ENCODE results near the gene METTL22.

METTL22 gene

GRCh38 chr16:8676737-8677375, 55.4 kb downstream of the METTL22 start:
- DNase-seq: no peak
- in situ Hi-C loops (cut with HindIII; ENCODE audit: low pct_ligation_motif_present, low pct_unique_long_range_greater_than_20kb, low sequenced_read_pairs): no loop called here

DNA sequence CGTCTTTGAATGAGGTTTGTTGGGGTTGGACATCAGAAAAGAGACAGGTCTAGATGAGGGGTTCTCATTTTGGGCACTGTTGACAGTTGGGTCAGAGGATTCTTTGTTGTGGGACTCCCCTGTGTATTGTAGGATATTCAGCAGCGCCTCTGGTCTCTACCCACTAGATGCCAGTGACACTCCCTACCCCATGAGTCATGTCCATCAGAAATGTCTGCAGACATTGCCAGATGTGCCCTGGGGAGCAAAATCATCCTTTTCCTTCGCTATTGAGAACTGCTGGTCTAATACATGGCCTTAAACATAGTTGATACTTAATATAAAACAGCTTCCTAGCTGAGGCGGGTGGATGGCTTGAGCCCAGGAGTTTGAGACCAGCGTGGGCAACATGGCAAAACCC, 56.0 kb downstream of the METTL22 start:
- no peak for DNase-seq
- in situ Hi-C loops (cut with HindIII; ENCODE audit: low pct_ligation_motif_present, low pct_unique_long_range_greater_than_20kb, low sequenced_read_pairs): no loop called here

DNA sequence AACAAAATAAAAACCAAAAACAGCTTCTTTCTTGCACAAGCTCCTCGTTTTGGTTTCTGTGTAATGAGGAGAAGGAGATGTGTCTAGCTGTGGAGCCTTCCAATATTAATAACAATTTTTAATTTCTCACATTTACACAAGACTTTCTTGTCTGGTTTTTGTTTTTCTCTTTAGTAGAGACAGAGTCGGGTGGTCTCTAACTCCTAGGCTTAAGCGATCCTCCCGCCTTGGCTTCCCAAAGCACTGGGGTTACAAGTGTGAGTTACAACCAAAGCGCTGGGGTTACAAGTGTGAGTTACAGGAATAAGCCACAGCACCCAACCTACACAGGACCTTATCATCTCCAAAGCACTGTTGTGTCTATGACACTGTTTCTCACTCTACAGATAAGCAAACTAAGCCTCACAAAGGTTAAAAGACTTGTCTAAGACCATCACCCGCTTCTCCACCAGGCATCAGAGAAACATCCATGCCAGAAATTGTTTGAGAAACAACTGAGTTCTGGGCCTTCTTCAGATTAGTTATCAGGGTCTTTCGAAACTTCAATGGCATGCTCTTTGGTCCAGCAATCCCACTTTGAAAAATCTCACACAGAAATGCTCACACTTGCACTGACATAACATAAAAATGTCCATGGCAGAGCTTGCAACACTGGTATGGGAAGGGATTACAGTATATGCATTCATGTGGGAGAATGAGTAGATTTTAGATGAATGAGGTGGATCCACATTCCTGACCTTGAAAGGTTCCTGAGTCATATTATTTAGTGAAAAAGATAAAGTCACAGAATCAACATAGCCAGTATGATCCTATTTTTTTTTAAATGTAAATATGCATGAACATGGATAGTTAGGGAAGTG, 56.8 kb downstream of the METTL22 start:
- DNase-seq: no peak
- in situ Hi-C loops (cut with HindIII; ENCODE audit: low pct_ligation_motif_present, low pct_unique_long_range_greater_than_20kb, low sequenced_read_pairs): no loop called here

DNA sequence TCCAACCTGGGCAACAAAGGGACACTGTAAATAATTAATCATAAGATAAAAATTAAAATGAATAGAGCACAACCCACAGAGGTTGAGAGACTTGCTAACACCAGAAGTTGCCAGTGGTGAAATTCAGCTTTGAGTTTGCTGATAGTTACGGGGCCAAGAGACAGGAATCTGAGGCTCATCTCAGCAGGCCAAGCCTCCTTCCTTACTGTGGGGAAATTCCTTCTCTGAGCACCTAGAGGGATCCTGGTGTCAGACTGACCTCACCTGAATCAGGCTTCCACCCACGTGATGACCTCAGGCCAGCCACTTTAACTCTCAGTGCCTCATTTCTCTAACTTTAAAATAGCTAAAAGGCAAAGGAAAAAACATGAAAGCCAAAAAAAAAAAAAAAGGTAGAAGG, 57.7 kb downstream of the METTL22 start:
- no peak for DNase-seq
- in situ Hi-C loops (cut with HindIII; ENCODE audit: low pct_ligation_motif_present, low pct_unique_long_range_greater_than_20kb, low sequenced_read_pairs): no loop called here

GRCh38 chr16:8682551-8683259, 61.2 kb downstream of the METTL22 start:
- in situ Hi-C loops (cut with HindIII; ENCODE audit: low pct_ligation_motif_present, low pct_unique_long_range_greater_than_20kb, low sequenced_read_pairs): no loop called here
- DNase-seq: no peak

- DNase-seq: no peak
- in situ Hi-C loops (cut with HindIII; ENCODE audit: low pct_ligation_motif_present, low pct_unique_long_range_greater_than_20kb, low sequenced_read_pairs): no loop called here
Observed at GRCh38 chr16:8683640-8684039, 62.1 kb downstream of the METTL22 start.

DNA sequence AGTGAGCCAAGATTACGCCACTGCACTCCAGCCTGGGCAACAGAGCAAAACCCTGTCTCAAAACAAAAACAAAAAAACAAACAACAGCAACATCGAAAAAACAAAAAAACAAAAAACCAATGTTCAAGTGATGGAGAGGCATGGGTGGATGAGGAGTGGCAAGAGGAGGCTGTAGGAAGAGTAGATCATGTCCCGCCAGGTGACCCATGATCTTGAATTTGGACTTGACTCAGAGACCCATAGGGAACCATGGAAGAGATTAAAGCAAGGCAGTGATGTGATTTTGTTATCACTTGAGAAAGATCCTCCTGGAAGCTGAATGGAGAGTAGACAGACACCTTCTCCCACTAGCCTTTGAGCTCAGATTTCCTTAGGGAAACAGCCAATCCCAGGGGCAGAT, 64.1 kb downstream of the METTL22 start:
- in situ Hi-C loops (cut with HindIII; ENCODE audit: low pct_ligation_motif_present, low pct_unique_long_range_greater_than_20kb, low sequenced_read_pairs): no loop called here

GRCh38 chr16:8686031-8686621, 64.6 kb downstream of the METTL22 start:
- no peak for DNase-seq
- in situ Hi-C loops (cut with HindIII; ENCODE audit: low pct_ligation_motif_present, low pct_unique_long_range_greater_than_20kb, low sequenced_read_pairs): no loop called here

More for the DNA sequence above, 64.1 kb downstream of the METTL22 start:
- no peak for DNase-seq

DNA sequence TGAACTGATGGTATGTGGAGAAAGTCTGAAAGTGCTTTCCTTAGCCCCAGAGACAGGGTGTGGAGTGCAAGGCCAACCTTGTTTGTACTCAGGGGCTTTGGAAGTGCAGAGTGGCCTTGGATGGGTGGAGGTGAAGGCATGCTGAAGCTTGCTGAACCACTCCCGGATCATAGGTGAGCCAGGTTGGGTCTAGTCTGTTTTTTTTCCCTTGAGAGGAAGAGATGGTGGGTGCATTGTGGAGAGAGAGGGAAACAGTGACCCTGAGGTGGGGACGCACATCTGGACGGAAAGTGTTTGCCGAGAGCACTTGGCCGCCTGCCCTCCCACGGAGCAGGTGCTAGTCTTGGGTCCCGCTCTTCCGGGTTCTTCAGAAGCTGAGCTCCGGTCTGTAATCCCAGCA, 65.4 kb downstream of the METTL22 start:
- in situ Hi-C loops (cut with HindIII; ENCODE audit: low pct_ligation_motif_present, low pct_unique_long_range_greater_than_20kb, low sequenced_read_pairs): no loop called here
- no peak for DNase-seq

- DNase-seq: no peak
- in situ Hi-C loops (cut with HindIII; ENCODE audit: low pct_ligation_motif_present, low pct_unique_long_range_greater_than_20kb, low sequenced_read_pairs): no loop called here
Observed at GRCh38 chr16:8689686-8690085, 68.2 kb downstream of the METTL22 start.

- in situ Hi-C loops (cut with HindIII; ENCODE audit: low pct_ligation_motif_present, low pct_unique_long_range_greater_than_20kb, low sequenced_read_pairs): no loop called here
- no peak for DNase-seq
Observed at GRCh38 chr16:8691728-8692127, 70.2 kb downstream of the METTL22 start.

DNA sequence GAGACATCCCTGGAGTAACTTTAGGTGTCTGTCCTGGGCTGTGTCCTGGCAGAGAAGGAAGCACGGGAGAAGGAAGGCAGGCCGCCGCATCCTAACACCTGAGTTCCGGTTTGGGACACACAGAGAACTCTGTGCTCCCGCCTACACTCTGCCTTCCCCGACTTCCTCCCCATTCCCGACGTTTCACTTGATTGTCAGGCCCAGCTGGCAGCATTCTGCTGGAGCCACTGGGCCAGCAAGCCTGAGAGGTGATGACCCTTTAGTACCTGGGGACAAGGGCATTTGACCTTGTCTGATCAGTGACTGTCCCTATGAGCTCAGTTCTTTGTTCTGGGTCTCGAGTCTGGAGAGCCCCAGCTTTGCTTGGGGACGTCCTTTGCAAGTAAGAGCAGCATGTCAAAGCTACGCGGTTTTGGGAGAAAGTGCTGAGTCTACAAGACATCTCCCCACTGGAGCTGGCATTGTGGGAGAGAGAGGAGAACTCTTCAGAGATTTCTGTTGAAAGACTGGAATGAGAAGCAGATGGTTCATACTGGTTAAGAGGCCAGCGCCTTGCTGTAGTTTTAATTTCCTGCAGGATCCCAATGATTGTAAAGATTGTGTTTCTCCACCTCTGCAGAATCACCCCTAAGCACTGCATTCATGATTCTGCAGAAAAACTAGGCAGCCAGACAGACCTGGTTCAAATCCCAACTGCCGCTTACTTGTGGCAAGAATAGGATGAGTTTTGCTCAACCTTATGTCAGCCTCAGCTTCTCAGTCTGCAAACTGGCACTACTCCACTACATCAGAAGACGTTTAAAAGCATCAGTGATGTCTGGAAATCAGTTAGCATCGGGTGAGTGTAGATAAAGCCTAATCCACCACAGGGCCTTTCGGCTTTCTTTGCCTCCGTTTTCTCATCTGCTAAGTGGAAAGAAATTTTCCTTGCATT, 73.6 kb downstream of the METTL22 start:
- in situ Hi-C loops (cut with HindIII; ENCODE audit: low pct_ligation_motif_present, low pct_unique_long_range_greater_than_20kb, low sequenced_read_pairs): no loop called here
- no peak for DNase-seq

DNA sequence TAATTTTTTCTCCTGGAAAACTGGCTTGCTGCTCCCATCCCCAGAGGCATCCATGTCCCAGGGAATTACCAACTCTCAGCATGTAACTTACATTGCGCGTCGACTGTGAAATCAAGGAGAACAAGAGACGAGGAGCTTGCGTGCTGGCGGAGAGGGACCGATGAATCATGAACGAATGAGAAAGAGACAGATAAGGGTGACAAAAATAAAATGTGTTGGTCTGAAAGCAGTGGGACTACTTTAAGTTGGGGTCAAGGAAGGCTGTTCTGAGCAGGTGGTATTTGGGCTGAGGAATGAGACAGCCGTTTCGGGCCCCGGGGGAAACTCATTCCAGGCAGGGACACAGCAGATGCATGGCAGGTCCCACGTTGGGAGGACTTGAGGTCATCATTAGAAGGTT, 75.4 kb downstream of the METTL22 start:
- no peak for DNase-seq
- in situ Hi-C loops (cut with HindIII; ENCODE audit: low pct_ligation_motif_present, low pct_unique_long_range_greater_than_20kb, low sequenced_read_pairs): no loop called here

- in situ Hi-C loops (cut with HindIII; ENCODE audit: low pct_ligation_motif_present, low pct_unique_long_range_greater_than_20kb, low sequenced_read_pairs): no loop called here
- no peak for DNase-seq
Observed at GRCh38 chr16:8697965-8698364, 76.5 kb downstream of the METTL22 start.

All from ACHN (cell line).